Duodenal mucosa (tissue), 2 donors: Measurements from ENCODE around the gene FKBP4.

Experiments used
- H3K27ac ChIP-seq: one replicate; pipeline ENCODE4 v1.7.0; 2013; ENCODE audit warnings: low read depth, low read length
- H3K27me3 ChIP-seq, 2 donors: one replicate each; pipeline ENCODE4 v1.7.0; 2013; ENCODE audit warnings: low read length in 2 of 2, control low read depth in 1 of 2; ENCODE audit not compliant: insufficient read depth in 2 of 2, control insufficient read depth in 1 of 2
- H3K36me3 ChIP-seq, 2 donors: one replicate each; pipeline ENCODE4 v1.7.0; 2013; ENCODE audit warnings: low read length in 2 of 2, control low read depth in 1 of 2; ENCODE audit not compliant: insufficient read depth in 2 of 2, control insufficient read depth in 1 of 2
- H3K4me1 ChIP-seq, 2 donors: one replicate each; pipeline ENCODE4 v1.7.0; 2013; ENCODE audit warnings: low read length in 2 of 2, control low read depth in 1 of 2; ENCODE audit not compliant: insufficient read depth in 2 of 2, control insufficient read depth in 1 of 2
- H3K4me3 ChIP-seq, 2 donors: one replicate each; pipeline ENCODE4 v1.7.0; 2013; ENCODE audit warnings: low read length in 2 of 2, low read depth in 1 of 2
- H3K9ac ChIP-seq, 2 donors: one replicate each; pipeline ENCODE4 v1.7.0; 2013; ENCODE audit warnings: low read length in 2 of 2, low read depth in 1 of 2
- H3K9me3 ChIP-seq, 2 donors: one replicate each; pipeline ENCODE4 v1.7.0; 2013; ENCODE audit warnings: low read length in 2 of 2, control low read depth in 1 of 2; ENCODE audit not compliant: control insufficient read depth in 1 of 2

FKBP4 gene

DNA sequence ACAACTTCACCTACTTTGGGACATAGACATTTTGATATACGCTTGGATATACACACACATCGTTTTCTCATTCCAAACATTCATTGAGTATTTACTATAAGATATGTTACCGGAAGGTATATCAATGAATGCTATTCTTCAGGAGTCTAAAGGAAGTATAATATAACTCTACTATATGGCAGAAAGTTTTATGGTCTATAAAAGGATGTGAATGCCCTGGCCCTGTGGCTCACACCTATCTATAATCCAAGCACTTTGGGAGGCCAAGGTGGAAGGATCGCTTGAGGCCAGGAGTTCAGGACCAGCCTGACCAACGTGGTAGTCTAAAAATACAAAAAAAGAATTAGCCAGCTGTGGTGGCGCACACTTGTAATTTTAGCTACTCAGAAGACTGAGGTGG is 34.5 kb downstream of the FKBP4 start:
- Histone ChIP-seq H3K9ac (no peak overlapping the region), H3K27me3 (no peaks in the 10 kb centered on the region), H3K36me3 (peaks cover 16 to 61% of the 10 kb centered on the region in 2 donors), H3K9me3 (no peaks in the 10 kb centered on the region), H3K4me3 (no peak overlapping the region), H3K4me1 (no peaks in the 10 kb centered on the region), H3K27ac (no peak overlapping the region)

DNA sequence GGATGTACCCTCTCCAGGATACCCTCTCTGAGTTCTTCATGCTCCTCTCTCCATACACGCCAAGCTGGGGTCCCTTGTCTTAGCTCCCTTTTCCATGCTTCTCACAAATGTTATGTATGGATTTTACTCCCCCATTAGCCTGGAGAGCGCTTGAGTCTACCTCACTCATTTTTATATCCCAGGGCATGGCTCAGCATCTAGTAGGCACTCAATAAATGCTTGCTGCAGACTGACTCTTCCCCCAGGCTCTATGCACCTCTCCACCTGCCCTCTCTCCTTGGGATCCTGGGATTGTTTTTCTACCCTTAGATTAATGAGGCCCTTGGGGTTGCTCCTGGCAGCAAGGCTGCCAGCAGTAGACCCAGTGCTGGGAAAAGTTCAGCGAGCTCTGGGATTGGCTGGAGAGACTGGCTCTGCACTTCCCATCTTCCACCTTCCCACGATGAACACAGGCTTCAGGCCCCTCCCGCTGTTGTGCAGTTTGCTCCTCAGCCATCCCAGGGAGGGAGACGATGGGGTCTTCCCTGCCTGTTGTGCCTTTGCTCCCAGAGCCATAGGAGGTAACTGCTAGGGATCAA is 37.9 kb downstream of the FKBP4 start:
- H3K9ac ChIP-seq = no peak overlapping the region
- H3K36me3 ChIP-seq = peaks cover 0 to 27% of the 10 kb centered on the region in 2 donors
- H3K27ac ChIP-seq = no peak overlapping the region
- no peak overlapping the region for H3K4me3 ChIP-seq
- no peaks in the 10 kb centered on the region for H3K27me3 ChIP-seq
- no peaks in the 10 kb centered on the region for H3K9me3 ChIP-seq
- H3K4me1 ChIP-seq = peaks cover 5 to 11% of the 10 kb centered on the region in 2 donors

DNA sequence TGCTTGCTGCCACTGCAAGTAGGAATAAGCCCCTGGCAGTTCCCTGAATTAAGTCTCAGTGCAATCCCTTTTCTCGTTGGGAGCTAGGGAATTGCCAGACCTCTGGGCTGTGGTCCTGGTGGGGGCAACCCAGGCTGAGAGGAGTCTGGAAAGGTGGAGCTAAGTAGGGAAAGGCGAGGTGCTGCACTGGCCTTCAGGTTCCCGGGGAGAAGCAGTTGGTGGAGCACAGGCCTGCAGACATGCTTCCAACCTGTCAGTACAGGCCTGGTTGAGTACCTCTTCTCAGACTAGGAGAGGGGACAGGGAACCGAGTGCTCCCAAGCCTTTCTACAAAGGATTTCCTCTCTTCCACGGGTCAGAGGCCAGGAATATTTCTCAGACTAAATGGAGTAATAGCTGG is 38.6 kb downstream of the FKBP4 start:
- H3K4me1 ChIP-seq = peaks cover 5 to 11% of the 10 kb centered on the region in 2 donors
- no peak overlapping the region for H3K4me3 ChIP-seq
- H3K9me3 ChIP-seq = no peaks in the 10 kb centered on the region
- no peak overlapping the region for H3K9ac ChIP-seq
- H3K27ac ChIP-seq = no peak overlapping the region
- H3K36me3 ChIP-seq = peaks cover 0 to 21% of the 10 kb centered on the region in 2 donors
- no peaks in the 10 kb centered on the region for H3K27me3 ChIP-seq

DNA sequence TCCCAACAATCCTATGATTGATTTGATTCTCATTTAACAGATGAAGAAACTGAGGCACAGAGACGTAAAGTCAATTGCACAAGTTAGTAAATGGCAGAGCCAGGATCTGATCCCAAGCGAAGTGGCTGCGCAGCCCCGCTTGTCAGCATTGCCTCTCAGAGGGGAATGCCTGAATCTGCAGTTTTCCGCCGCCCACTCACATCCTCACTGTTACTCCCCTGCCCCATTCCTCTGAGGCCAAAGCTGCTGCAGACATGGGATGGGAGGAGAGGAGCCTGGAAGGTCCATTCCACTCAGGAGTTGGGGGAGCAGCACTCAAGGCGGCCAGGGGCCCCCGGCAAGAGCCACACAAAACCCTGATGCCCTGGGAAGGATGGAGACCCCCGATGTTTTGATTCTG is 39.0 kb downstream of the FKBP4 start:
- Histone ChIP-seq H3K9ac (no peak overlapping the region), H3K4me3 (no peak overlapping the region), H3K9me3 (no peaks in the 10 kb centered on the region), H3K27ac (no peak overlapping the region), H3K4me1 (peaks cover 5 to 11% of the 10 kb centered on the region in 2 donors), H3K27me3 (no peaks in the 10 kb centered on the region), H3K36me3 (peaks cover 0 to 18% of the 10 kb centered on the region in 2 donors)

DNA sequence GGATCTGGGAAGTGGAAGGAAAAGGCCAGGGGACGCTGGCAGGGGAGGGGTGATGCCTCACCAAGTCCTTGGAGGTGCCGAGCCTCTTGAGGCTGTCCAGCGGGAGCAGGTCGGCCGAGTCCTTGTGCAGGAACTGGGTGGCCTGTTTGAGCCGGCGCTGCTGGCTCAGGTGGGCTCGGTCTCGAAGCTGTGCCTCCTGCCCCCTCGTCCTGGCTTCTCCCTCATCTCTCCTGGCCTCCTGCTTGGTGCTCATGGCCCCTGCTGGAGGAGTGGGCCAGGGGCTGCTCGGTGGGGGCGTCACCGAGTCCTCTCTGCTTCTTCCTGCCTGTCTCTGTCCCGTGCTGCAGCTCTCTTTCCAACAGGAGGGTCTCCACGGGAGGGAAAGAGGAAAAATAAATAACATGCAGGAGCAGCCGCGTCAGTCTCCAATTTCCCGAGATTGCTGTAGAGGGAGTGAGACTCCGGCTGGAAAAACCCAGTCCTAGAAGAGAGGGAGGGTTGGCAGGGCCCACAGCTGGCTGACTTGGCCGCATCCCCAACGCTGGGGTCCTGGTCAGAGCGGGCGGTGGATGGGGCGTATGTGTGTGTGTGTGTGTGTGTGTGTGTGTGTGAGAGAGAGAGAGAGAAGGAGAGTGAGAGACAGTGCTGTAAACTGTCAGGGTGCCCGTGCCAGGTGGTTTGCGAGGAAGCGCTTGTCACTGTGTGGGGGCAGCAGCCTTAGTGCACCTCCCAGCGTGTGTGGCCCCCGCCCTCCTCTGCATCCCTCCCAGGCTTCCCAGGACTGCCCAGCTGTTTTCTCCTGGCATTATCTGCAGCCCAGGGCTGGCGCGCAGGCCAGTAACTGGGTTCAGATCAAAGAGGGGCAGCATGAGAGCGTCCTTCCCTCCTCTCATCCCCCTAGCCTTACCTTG is 40.1 kb downstream of the FKBP4 start, which contains the start of gene NRIP2:
TSS of gene NRIP2 (minus strand) at position 455 of the 911 bp plus-strand sequence. CDS start at position 403, 52 bp downstream.
- Histone ChIP-seq H3K4me1 (peaks cover 5 to 11% of the 10 kb centered on the region in 2 donors), H3K27ac (no peak within 1 kb of the TSS), H3K9ac (no peak within 1 kb of the TSS), H3K9me3 (no peaks in the 10 kb centered on the region), H3K36me3 (peaks cover 5 to 19% of the 10 kb centered on the region in 2 donors), H3K4me3 (peak within 1 kb of the TSS in 1 of 2 donors; percentile 14), H3K27me3 (no peaks in the 10 kb centered on the region)

DNA sequence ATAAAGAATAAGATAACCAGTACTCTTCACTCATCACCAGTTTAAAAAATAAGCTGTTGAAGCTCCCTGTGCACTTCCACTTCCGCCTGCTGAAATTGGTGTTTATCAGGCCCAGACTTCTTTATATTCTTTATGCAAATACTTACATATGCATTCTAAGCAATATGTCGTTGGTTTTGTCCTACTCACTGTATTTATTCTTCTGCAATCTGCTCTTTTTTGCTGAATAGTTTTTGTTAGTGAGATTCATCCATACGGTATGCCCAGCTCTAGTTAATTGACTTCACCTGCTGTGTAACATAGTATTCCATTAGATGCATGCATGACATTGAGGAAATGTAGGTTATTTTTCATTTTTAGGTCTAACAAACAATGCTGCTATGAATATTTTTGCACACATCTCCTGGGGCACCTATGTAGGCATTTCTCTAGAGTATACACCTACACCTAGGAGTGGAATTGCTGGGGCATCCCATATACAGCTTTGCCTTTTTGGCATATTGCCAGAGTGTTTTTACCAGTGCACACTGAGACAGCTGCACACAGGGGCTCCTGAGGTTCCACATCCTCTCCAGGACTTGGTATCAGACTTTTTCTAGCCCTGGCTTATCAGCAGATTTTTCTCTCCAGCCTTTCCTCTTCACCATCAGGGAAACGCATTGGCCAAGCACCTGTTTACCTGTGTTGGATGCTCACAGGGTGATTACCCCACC is 41.1 kb downstream of the FKBP4 start:
- Histone ChIP-seq H3K9ac (no peak overlapping the region), H3K27me3 (no peaks in the 10 kb centered on the region), H3K4me3 (no peak overlapping the region), H3K27ac (no peak overlapping the region), H3K9me3 (no peaks in the 10 kb centered on the region), H3K36me3 (peaks cover 6 to 11% of the 10 kb centered on the region in 2 donors), H3K4me1 (peaks cover 5 to 11% of the 10 kb centered on the region in 2 donors)

DNA sequence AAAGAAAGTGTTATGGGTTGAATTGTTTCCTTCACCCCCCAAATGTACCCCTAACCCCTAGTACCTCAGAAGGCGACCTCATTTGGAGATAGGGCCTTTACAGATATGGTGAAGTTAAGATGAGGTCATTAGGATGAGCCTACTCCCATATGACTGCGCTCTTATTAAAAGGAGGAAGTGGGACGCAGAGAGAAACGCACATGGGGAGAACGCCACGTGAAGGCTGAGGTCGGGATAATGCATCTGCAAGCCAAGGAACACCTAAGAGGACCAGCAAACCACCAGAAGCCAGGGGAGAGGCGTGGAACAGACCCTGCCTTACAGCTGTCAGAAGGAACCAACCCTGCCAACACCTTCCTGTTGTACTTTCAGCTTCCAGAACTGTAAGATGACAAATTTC is 41.8 kb downstream of the FKBP4 start:
- H3K27me3 ChIP-seq = no peaks in the 10 kb centered on the region
- peaks cover 5 to 11% of the 10 kb centered on the region in 2 donors for H3K4me1 ChIP-seq
- H3K36me3 ChIP-seq = peaks cover 7 to 10% of the 10 kb centered on the region in 2 donors
- no peak overlapping the region for H3K27ac ChIP-seq
- H3K4me3 ChIP-seq = no peak overlapping the region
- H3K9ac ChIP-seq = no peak overlapping the region
- H3K9me3 ChIP-seq = no peaks in the 10 kb centered on the region

DNA sequence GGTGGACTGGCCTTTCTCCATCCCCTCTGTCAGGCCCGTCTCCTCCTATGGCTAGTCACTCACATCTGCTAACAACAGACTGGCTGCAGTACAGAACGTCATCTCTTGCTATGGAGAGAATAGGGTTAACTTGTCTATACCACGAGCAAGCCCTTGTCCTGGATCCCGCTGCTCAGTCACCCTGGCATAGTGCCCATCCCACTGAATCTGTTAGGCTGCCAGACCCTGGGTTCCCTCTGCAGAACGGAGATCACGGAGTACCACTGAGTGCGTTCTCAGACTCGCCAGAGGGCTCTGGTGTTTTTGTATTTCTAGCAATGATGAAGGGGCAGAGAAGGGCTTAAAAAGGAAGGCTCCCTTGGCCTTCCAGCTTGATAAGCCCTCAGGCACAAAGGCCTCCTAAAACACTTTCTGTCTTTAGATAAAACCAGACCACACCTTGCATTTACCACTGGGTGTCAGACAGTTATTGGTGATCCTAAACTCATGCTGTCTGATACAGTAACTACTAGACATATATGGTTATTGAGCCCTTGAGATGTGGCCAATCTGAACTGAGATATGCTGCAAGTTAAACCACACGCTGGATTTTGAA is 46.4 kb downstream of the FKBP4 start:
- no peaks in the 10 kb centered on the region for H3K4me1 ChIP-seq
- no peak overlapping the region for H3K27ac ChIP-seq
- no peak overlapping the region for H3K9ac ChIP-seq

DNA sequence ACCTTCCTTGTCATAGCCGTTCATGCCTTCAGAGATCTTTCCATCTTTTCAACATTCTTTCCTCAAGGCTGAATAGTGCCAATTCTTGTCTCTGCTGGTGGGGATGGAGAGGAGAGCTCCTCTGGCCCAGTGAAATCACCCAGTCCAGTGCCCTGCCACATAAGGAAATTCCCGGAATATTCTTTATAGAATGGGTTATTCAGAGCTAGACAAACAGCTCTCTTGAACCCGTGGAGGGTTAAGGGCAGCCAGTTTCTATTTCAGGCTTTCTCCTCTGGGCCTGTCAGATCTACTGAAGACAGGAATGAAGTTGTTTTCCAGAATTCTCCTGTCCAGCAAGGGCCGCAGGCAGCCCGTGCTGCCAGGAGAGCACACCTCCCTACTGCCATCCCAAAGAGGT is 48.2 kb downstream of the FKBP4 start:
- Histone ChIP-seq H3K27me3 (no peaks in the 10 kb centered on the region), H3K9me3 (no peaks in the 10 kb centered on the region), H3K27ac (no peak overlapping the region), H3K9ac (no peak overlapping the region), H3K36me3 (peaks cover 7% of the 10 kb centered on the region in 2 donors), H3K4me3 (no peak overlapping the region), H3K4me1 (no peaks in the 10 kb centered on the region)

More for the DNA sequence above, 46.4 kb downstream of the FKBP4 start:
- Histone ChIP-seq H3K9me3 (no peaks in the 10 kb centered on the region), H3K27me3 (no peaks in the 10 kb centered on the region), H3K4me3 (no peak overlapping the region), H3K36me3 (peaks cover 7% of the 10 kb centered on the region in 2 donors)
